Stomach (tissue), 9 donors: ENCODE measurements around the gene PCDH8. TPM values are rescaled to one million over a fixed set of nuclear protein-coding genes. Genes with fewer than 3 reads are reported as not detected.

Source experiments
- DNase-seq, 2 donors: peaks; one replicate each; pipeline versions ENCODE4 v3.0.0 to v3.0.0-alpha.2; 2013 to 2019
- H3K27ac ChIP-seq, 5 donors: fragments of 200-600 bp in 4 of 5; sonication (generic) in 4 of 5; one replicate each; pipeline ENCODE4 v1.5.1; 2013 to 2019; ENCODE audit warnings: mild to moderate bottlenecking in 1 of 5, moderate library complexity in 1 of 5
- H3K27me3 ChIP-seq, 3 donors: fragments of 200-600 bp; sonication (generic); one replicate each; pipeline ENCODE4 v1.5.1; 2017 to 2019; ENCODE audit warnings: mixed run types in 1 of 3
- H3K36me3 ChIP-seq, 4 donors: fragments of 200-600 bp; sonication (generic); 1 replicate in 3 of 4; 2 replicates in 1 of 4; pipeline ENCODE4 v1.5.1; 2016 to 2019
- H3K4me1 ChIP-seq, 4 donors: fragments of 200-600 bp; sonication (generic); one replicate each; pipeline ENCODE4 v1.5.1; 2016 to 2019
- H3K4me3 ChIP-seq, 4 donors: fragments of 200-600 bp; sonication (generic) in 3 of 4; one replicate each; pipeline ENCODE4 v1.5.1; 2016 to 2019; ENCODE audit warnings: mild to moderate bottlenecking in 1 of 4
- H3K9me3 ChIP-seq, 4 donors: fragments of 200-600 bp; sonication (generic); one replicate each; pipeline ENCODE4 v1.5.1; 2016 to 2019
- CTCF ChIP-seq, 7 experiments: fragments of 450-650 bp in 4 of 7; fragments of 200-600 bp in 3 of 7; sonication (generic) in 3 of 7; IDR thresholded peaks; one replicate each; pipeline ENCODE4 v1.5.1; 2016 to 2019; ENCODE audit warnings: antibody characterized with exemption in 7 of 7, control low read depth in 2 of 7, mild to moderate bottlenecking in 1 of 7
- EP300 ChIP-seq: sonication (generic); formaldehyde crosslinking; IDR thresholded peaks from one replicate; pipeline ENCODE4 v1.6.1; 2017; ENCODE audit warnings: antibody characterized with exemption
- POLR2A ChIP-seq, 4 donors: fragments of 450-650 bp; IDR thresholded peaks; one replicate each; pipeline ENCODE4 v1.6.1; 2016; ENCODE audit warnings: antibody characterized with exemption in 4 of 4, control low read depth in 2 of 4, mild to moderate bottlenecking in 1 of 4, moderate library complexity in 1 of 4
- POLR2AphosphoS5 ChIP-seq, 3 donors: sonication (generic); formaldehyde crosslinking; IDR thresholded peaks; one replicate each; pipeline ENCODE4 v1.6.1; 2016; ENCODE audit warnings: antibody characterized with exemption in 3 of 3
- WGBS, 5 donors: extraction: QIAGEN DNeasy Blood & Tissue Kit in 3 of 5; methylation state at CpG; one replicate each; pipeline versions ENCODE4 v1.1.5 to v1.1.7; 2013 to 2018; 5-methylcytosine and 5-hydroxymethylcytosine counted together
- intact Hi-C: fragments of 100-400 bp; cut with DNase I; formaldehyde crosslinking; loops from one replicate; pipeline ENCODE4 v1.15.1; 2023; ENCODE audit warnings: low total_unique reads
- polyA plus RNA-seq, 3 donors: library from polyadenylated mRNA; stranded (reverse); fragments of 200-250 nt; gene quantifications; one replicate each; pipeline ENCODE4 v1.2.3, GENCODE V29; 2013
- total RNA-seq, 5 donors: library from RNA; depleted of rRNA; stranded (reverse); fragments of >200 nt; gene quantifications; one replicate each; pipeline versions ENCODE4 v1.1.0 to v1.2.3, GENCODE V29; 2014 to 2016
- donor health status: healthy with polysubstance abuse.
- donor health status: Bipolar disorder and iron deficiency.
- donor health status: healthy.

The PCDH8 gene
- total and polyA plus RNA-seq, 8 donors: 0.15 to 0.23 (median 0.19) TPM; not detected in 4

GRCh38 chr13:52884429-52885010 is 36.1 kb upstream of the PCDH8 start:
- 45 to 55% (median 48%) methylated on average over 7 of the region's 7 CpGs for WGBS, 5 donors
- Histone ChIP-seq H3K27me3 (no peaks in the 10 kb centered on the region), H3K27ac (no peak overlapping the region), H3K4me1 (peaks cover 0 to 10% (median 2%) of the 10 kb centered on the region in 4 donors), H3K9me3 (no peaks in the 10 kb centered on the region), H3K4me3 (no peak overlapping the region), H3K36me3 (no peaks in the 10 kb centered on the region)
- DNase-seq: peak in 1 of 2 donors; percentile 50
- no peak for TF ChIP-seq POLR2A (IDR thresholded peaks at IDR 0.05)
- intact Hi-C loops: no loop called here

- TF ChIP-seq EP300 (no peak), POLR2A (IDR thresholded peaks at IDR 0.05) (no peak), POLR2AphosphoS5 (IDR thresholded peaks at IDR 0.05) (no peak), CTCF (IDR thresholded peaks at IDR 0.05) (no peak)
- Histone ChIP-seq H3K36me3 (no peaks in the 10 kb centered on the region), H3K9me3 (no peaks in the 10 kb centered on the region), H3K27ac (no peak overlapping the region), H3K27me3 (no peaks in the 10 kb centered on the region), H3K4me3 (no peak overlapping the region), H3K4me1 (peaks cover 0 to 10% (median 0%) of the 10 kb centered on the region in 4 donors)
- intact Hi-C loops: no loop called here
- DNase-seq: no peak
- WGBS, 5 donors: 62 to 77% (median 66%) methylated on average over 2 of the region's 2 CpGs
These were observed 34.3 kb upstream of the PCDH8 start for GRCh38 chr13:52882785-52883184.

DNA sequence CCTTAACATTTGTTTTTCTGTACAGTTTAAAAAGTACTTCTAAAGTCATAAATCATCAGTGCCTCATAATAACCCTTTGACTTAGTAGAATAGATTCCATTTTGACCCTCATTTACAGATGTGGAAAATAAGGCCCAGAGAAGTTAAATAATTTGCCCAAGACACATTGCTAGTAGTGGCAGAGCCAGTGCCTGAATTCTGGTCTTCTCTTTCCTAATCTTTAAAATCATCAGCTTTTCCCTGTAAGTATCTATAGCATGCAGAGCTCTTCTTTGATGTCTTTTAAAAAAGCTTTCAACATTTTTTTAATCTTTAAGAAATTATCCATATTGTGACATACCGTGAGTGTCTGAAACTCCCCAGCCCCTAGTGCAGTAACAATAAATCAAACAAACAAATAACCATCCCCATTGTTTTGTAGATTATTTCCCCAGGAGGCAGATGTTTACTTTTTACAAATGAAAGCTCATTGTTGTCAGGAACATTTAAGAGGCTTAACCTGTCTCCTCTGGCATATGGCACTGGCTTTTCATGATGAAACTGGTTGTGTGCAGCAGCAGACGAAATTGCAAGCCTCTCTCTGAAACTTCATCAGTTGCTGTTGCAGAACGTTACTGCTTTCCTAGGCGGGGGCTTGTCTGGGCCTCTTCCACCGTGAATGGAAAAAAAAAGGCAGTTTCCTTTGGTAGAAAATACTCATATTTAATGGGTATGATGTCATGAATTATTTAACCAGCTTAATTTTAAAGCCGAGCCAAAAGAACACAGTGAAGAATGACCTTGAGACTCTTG is 31.7 kb upstream of the PCDH8 start:
- no peaks in the 10 kb centered on the region for H3K36me3 ChIP-seq
- intact Hi-C loops: no loop called here
- no peaks in the 10 kb centered on the region for H3K27me3 ChIP-seq
- TF ChIP-seq EP300: no peak
- TF ChIP-seq POLR2AphosphoS5 (IDR thresholded peaks at IDR 0.05): no peak
- no peak for TF ChIP-seq POLR2A (IDR thresholded peaks at IDR 0.05)
- no peak for TF ChIP-seq CTCF (IDR thresholded peaks at IDR 0.05)
- H3K4me3 ChIP-seq: no peak overlapping the region
- H3K4me1 ChIP-seq: peaks cover 0 to 10% (median 0%) of the 10 kb centered on the region in 4 donors
- H3K27ac ChIP-seq: no peak overlapping the region
- DNase-seq: peak in 1 of 2 donors; percentile 71
- 35 to 54% (median 50%) methylated on average over 6 of the region's 6 CpGs for WGBS, 5 donors
- H3K9me3 ChIP-seq: peaks cover 2 to 10% (median 9%) of the 10 kb centered on the region in 4 donors

DNA sequence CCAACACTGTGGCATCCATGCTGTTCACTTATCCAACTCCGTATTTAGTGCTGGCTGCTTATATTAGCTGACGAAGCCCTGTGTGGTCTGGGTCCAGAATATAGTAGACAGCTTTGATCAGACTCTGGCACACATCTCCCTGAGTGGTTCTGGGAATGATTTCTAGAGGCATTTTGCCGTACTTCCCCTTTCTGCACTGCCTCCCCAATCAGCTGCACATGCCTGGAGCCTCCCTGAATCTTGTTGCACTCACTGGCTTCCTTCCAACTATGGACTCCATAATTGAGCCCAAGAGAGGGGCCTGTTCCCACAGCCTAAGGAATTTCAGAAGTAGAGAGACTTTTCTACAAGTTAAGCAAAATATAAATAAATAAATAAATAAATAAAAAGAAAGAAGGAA is 30.4 kb upstream of the PCDH8 start:
- Histone ChIP-seq H3K27me3 (no peaks in the 10 kb centered on the region), H3K4me3 (no peak overlapping the region), H3K27ac (no peak overlapping the region), H3K4me1 (peaks cover 0 to 10% (median 0%) of the 10 kb centered on the region in 4 donors), H3K36me3 (no peaks in the 10 kb centered on the region), H3K9me3 (peaks cover 3 to 23% (median 20%) of the 10 kb centered on the region in 4 donors)
- DNase-seq: peak in 1 of 2 donors; percentile 56
- intact Hi-C loops: no loop called here
- no peak for TF ChIP-seq POLR2AphosphoS5 (IDR thresholded peaks at IDR 0.05)
- no peak for TF ChIP-seq EP300
- no peak for TF ChIP-seq CTCF (IDR thresholded peaks at IDR 0.05)
- TF ChIP-seq POLR2A (IDR thresholded peaks at IDR 0.05): no peak
- 63 to 82% (median 67%) methylated on average over 3 of the region's 3 CpGs for WGBS, 5 donors
